ENCODE measurements around the gene NUDT21. TPM values are rescaled to one million over a fixed set of nuclear protein-coding genes. Genes with fewer than 3 reads are reported as not detected.

Gene NUDT21
- total RNA-seq, 4 donors from 2014 or later, result 24.3 to 71.5 (median 35.9) TPM

GRCh38 chr16:56475201-56475600 is 24.1 kb upstream of the NUDT21 start:
- Histone ChIP-seq H3K4me3 (no peak overlapping the region), H3K4me1 (peaks cover 13 to 22% of the 10 kb centered on the region in 2 donors), H3K36me3 (peaks cover 2 to 70% of the 10 kb centered on the region in 2 donors), H3K27me3 (no peaks in the 10 kb centered on the region), H3K27ac (peak overlapping the region in 2 of 4 donors; percentile 92 to 95), H3K9me3 (no peaks in the 10 kb centered on the region)
- in situ Hi-C loops (cut with MboI; ENCODE audit: low sequenced_read_pairs in 4 of 4), result no loop called here
- intact Hi-C loops (cut with DNase I; ENCODE audit: low total_unique reads), result no loop called here
- no peak for DNase-seq
- no peak for ATAC-seq
- TF ChIP-seq POLR2A (IDR thresholded peaks at IDR 0.05) (no peak), CTCF (IDR thresholded peaks at IDR 0.05 in 4 of 5, conservative IDR thresholded peaks at IDR 0.05 in 1 of 5) (no peak)

DNA sequence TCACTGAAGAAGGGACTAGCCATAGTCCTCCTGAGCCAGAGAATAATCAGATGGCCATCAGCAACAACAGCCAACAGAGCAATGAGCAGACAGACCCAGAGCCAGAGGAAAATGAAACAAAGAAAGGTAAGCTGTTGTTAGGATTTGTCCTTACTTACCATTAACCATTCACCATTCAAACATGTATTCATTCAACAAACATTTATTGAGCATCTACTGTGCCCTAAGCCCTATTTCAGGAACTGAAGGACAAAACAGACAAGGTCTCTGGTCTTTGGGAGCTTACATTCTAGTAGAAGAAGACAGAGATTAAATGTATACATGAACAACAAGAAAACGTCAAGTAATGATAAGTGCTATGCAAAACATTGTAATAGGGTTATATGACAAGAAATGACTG is 19.5 kb upstream of the NUDT21 start:
- H3K27ac ChIP-seq, result no peak overlapping the region
- intact Hi-C loops (cut with DNase I; ENCODE audit: low total_unique reads) (no loop called here), in situ Hi-C loops (cut with MboI; ENCODE audit: low sequenced_read_pairs in 4 of 4) (no loop called here)
- DNase-seq (no peak), ATAC-seq (no peak)
- no peak overlapping the region for H3K4me3 ChIP-seq
- H3K9me3 ChIP-seq, result no peaks in the 10 kb centered on the region
- no peak for TF ChIP-seq CTCF (IDR thresholded peaks at IDR 0.05 in 4 of 5, conservative IDR thresholded peaks at IDR 0.05 in 1 of 5)
- TF ChIP-seq POLR2A (IDR thresholded peaks at IDR 0.05), result no peak
- H3K27me3 ChIP-seq, result no peaks in the 10 kb centered on the region
- peaks cover 4 to 96% of the 10 kb centered on the region in 2 donors for H3K36me3 ChIP-seq
- H3K4me1 ChIP-seq, result no peaks in the 10 kb centered on the region

DNA sequence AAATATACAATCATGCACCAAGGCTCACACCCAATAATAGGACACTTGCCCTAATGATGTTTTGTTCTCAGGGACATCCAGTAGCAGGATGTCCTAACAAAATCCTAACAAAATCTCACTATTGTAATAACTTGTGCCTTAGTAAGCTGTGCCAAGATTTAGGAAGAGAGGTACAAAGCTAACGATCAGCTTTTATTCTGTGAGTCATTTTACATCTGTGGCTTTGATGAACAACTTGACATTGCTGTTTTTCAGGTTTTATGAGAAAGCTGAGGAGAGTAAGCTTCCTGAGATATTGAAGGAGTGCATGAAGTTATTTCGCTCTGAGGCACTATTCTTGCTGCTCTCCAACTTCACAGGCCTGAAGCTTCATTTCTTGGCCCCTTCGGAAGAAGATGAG is 19.1 kb upstream of the NUDT21 start:
- Histone ChIP-seq H3K4me3 (no peak overlapping the region), H3K27me3 (no peaks in the 10 kb centered on the region), H3K9me3 (no peaks in the 10 kb centered on the region), H3K36me3 (peaks cover 4 to 96% of the 10 kb centered on the region in 2 donors), H3K27ac (no peak overlapping the region), H3K4me1 (no peaks in the 10 kb centered on the region)
- TF ChIP-seq POLR2A (IDR thresholded peaks at IDR 0.05), result no peak
- TF ChIP-seq CTCF (IDR thresholded peaks at IDR 0.05 in 4 of 5, conservative IDR thresholded peaks at IDR 0.05 in 1 of 5), result no peak
- DNase-seq (no peak), ATAC-seq (no peak)
- intact Hi-C loops (cut with DNase I; ENCODE audit: low total_unique reads), result no loop called here
- in situ Hi-C loops (cut with MboI; ENCODE audit: low sequenced_read_pairs in 4 of 4), result no loop called here

DNA sequence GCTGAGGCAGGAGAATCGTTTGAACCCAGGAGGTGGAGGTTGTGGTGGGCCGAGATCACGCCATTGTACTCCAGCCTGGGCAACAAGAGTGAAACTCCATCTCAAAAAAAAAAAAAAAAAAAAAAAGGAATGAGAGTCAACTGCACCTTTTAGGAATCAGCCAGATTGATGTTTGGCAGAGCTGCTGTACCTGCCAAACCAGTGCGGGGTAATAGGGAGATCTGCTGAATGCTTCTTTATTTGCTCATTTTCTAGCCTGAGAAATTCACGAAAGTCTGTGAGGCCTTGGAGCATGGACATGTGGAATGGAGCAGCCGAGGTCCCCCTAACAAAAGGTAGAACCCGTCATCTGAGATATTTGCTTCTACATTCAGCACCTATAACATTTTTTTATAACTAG is 18.6 kb upstream of the NUDT21 start:
- Histone ChIP-seq H3K27me3 (no peaks in the 10 kb centered on the region), H3K4me3 (no peak overlapping the region), H3K9me3 (no peaks in the 10 kb centered on the region), H3K36me3 (peaks cover 4 to 96% of the 10 kb centered on the region in 2 donors), H3K4me1 (no peaks in the 10 kb centered on the region), H3K27ac (no peak overlapping the region)
- TF ChIP-seq POLR2A (IDR thresholded peaks at IDR 0.05) (no peak), CTCF (IDR thresholded peaks at IDR 0.05 in 4 of 5, conservative IDR thresholded peaks at IDR 0.05 in 1 of 5) (no peak)
- no peak for ATAC-seq
- intact Hi-C loops (cut with DNase I; ENCODE audit: low total_unique reads), result no loop called here
- DNase-seq, result no peak
- in situ Hi-C loops (cut with MboI; ENCODE audit: low sequenced_read_pairs in 4 of 4), result no loop called here

GRCh38 chr16:56468800-56469199 is 17.7 kb upstream of the NUDT21 start:
- TF ChIP-seq CTCF (IDR thresholded peaks at IDR 0.05 in 4 of 5, conservative IDR thresholded peaks at IDR 0.05 in 1 of 5) (no peak), POLR2A (IDR thresholded peaks at IDR 0.05) (no peak)
- intact Hi-C loops (cut with DNase I; ENCODE audit: low total_unique reads), result no loop called here
- Histone ChIP-seq H3K27me3 (no peaks in the 10 kb centered on the region), H3K4me3 (no peak overlapping the region), H3K36me3 (peaks cover 4 to 99% of the 10 kb centered on the region in 2 donors), H3K9me3 (no peaks in the 10 kb centered on the region), H3K4me1 (no peaks in the 10 kb centered on the region), H3K27ac (no peak overlapping the region)
- no peak for ATAC-seq
- in situ Hi-C loops (cut with MboI; ENCODE audit: low sequenced_read_pairs in 4 of 4), result no loop called here
- DNase-seq, result no peak

Measured in gastrocnemius medialis (tissue), 4 donors.